Loucy (cell line): ENCODE data around the gene OR1J4.

ENCODE experiments used
- H2AFZ ChIP-seq: fragments of 200-600 bp; sonication (generic); 2 replicates; pipeline ENCODE4 v1.6.0; 2016; ENCODE audit warnings: antibody characterized with exemption, mild to moderate bottlenecking, low read length, moderate library complexity
- H3F3A ChIP-seq: fragments of 200-600 bp; 2 replicates; pipeline ENCODE4 v1.6.0; 2016; ENCODE audit warnings: antibody characterized with exemption, low read depth, mild to moderate bottlenecking
- H3K27me3 ChIP-seq: fragments of 200-600 bp; sonication (generic); 2 replicates; pipeline ENCODE4 v1.6.1; 2014; ENCODE audit warnings: low read length, mild to moderate bottlenecking; ENCODE audit not compliant: insufficient read depth, poor library complexity, severe bottlenecking
- H3K36me3 ChIP-seq: fragments of 200-600 bp; sonication (generic); 2 replicates; pipeline ENCODE4 v1.6.1; 2016; ENCODE audit warnings: low read length; ENCODE audit not compliant: insufficient read depth
- H3K4me1 ChIP-seq: fragments of 200-600 bp; sonication (generic); 2 replicates; pipeline ENCODE4 v1.5.1; 2014; ENCODE audit warnings: low read length, mild to moderate bottlenecking; ENCODE audit not compliant: insufficient read depth, poor library complexity, severe bottlenecking
- H3K4me2 ChIP-seq: fragments of 200-600 bp; sonication (generic); 2 replicates; pipeline ENCODE4 v1.6.0; 2014; ENCODE audit warnings: antibody characterized with exemption, low read length, low read depth, mild to moderate bottlenecking; ENCODE audit not compliant: poor library complexity, severe bottlenecking
- H3K4me3 ChIP-seq: fragments of 200-600 bp; sonication (generic); 2 replicates; pipeline ENCODE4 v1.5.1; 2014; ENCODE audit warnings: low read length, mild to moderate bottlenecking, mixed read lengths; ENCODE audit not compliant: poor library complexity, severe bottlenecking
- H3K79me2 ChIP-seq: fragments of 200-600 bp; sonication (generic); 2 replicates; pipeline ENCODE4 v1.6.1; 2014; ENCODE audit warnings: low read length; ENCODE audit not compliant: insufficient read depth
- H3K9ac ChIP-seq: fragments of 200-600 bp; sonication (generic); 2 replicates; pipeline ENCODE4 v1.6.0; 2014; ENCODE audit warnings: mild to moderate bottlenecking, low read depth, low read length, moderate library complexity; ENCODE audit not compliant: poor library complexity, severe bottlenecking
- H3K9me2 ChIP-seq: fragments of 200-600 bp; sonication (generic); replicated peaks from 2 replicates; pipeline ENCODE4 v1.6.1; 2016; ENCODE audit warnings: low read depth, low read length, mixed read lengths
- H3K9me3 ChIP-seq: fragments of 200-600 bp; sonication (generic); 2 replicates; pipeline ENCODE4 v1.6.1; 2014; ENCODE audit warnings: mild to moderate bottlenecking, antibody characterized with exemption, low read length, low read depth; ENCODE audit not compliant: insufficient read depth
- H4K20me1 ChIP-seq: fragments of 200-600 bp; sonication (generic); 2 replicates; pipeline ENCODE4 v1.6.0; 2014; ENCODE audit warnings: antibody characterized with exemption, low read length, mild to moderate bottlenecking; ENCODE audit not compliant: insufficient read depth, poor library complexity, severe bottlenecking
- CTCF ChIP-seq: fragments of 200-600 bp; sonication (generic); conservative IDR thresholded peaks from 2 replicates; pipeline ENCODE4 v1.5.1; 2014; ENCODE audit warnings: mild to moderate bottlenecking, antibody characterized with exemption, low read length
- EZH2phosphoT487 ChIP-seq: fragments of 200-600 bp; IDR thresholded peaks from 2 replicates; pipeline ENCODE4 v1.6.1; 2018; ENCODE audit warnings: antibody characterized with exemption, mild to moderate bottlenecking, moderate library complexity, borderline replicate concordance

OR1J4 gene

GRCh38 chr9:122477346-122477745 lies 41.6 kb upstream of the OR1J4 start:
- TF ChIP-seq CTCF = no peak
- no peak for TF ChIP-seq EZH2phosphoT487
- Histone ChIP-seq H3K4me1 (no peaks in the 10 kb centered on the region), H3K9me2 (no peaks in the 10 kb centered on the region), H2AFZ (no peak overlapping the region), H3F3A (no peaks in the 10 kb centered on the region), H3K36me3 (no peaks in the 10 kb centered on the region), H3K9ac (no peak overlapping the region), H3K79me2 (no peaks in the 10 kb centered on the region), H4K20me1 (no peaks in the 10 kb centered on the region), H3K9me3 (no peaks in the 10 kb centered on the region), H3K27me3 (no peaks in the 10 kb centered on the region), H3K4me3 (no peak overlapping the region), H3K4me2 (no peak overlapping the region)

- Histone ChIP-seq H3K27me3 (no peaks in the 10 kb centered on the region), H3K4me3 (no peak within 1 kb of the TSS), H3K9me2 (no peaks in the 10 kb centered on the region), H3K36me3 (no peaks in the 10 kb centered on the region), H4K20me1 (no peaks in the 10 kb centered on the region), H3K4me2 (no peak within 1 kb of the TSS), H3F3A (no peaks in the 10 kb centered on the region), H3K9me3 (no peaks in the 10 kb centered on the region), H3K79me2 (no peaks in the 10 kb centered on the region), H3K9ac (no peak within 1 kb of the TSS), H3K4me1 (no peaks in the 10 kb centered on the region), H2AFZ (no peak within 1 kb of the TSS)
- no peak for TF ChIP-seq CTCF
- no peak for TF ChIP-seq EZH2phosphoT487
Observed at GRCh38 chr9:122477826-122478225, 41.1 kb upstream of the OR1J4 start, which contains the start of gene OR1J1. OR1J1 (minus strand) TSS chr9:122477926; CDS start chr9:122477926, 0 bp downstream.

GRCh38 chr9:122479062-122479461 lies 39.9 kb upstream of the OR1J4 start:
- no peak overlapping the region for H2AFZ ChIP-seq
- H3K9me2 ChIP-seq = no peaks in the 10 kb centered on the region
- no peaks in the 10 kb centered on the region for H3K4me1 ChIP-seq
- H3K27me3 ChIP-seq = no peaks in the 10 kb centered on the region
- H3K4me2 ChIP-seq = no peak overlapping the region
- no peaks in the 10 kb centered on the region for H3F3A ChIP-seq
- no peaks in the 10 kb centered on the region for H3K9me3 ChIP-seq
- H3K4me3 ChIP-seq = no peak overlapping the region
- H3K9ac ChIP-seq = no peak overlapping the region
- H3K79me2 ChIP-seq = no peaks in the 10 kb centered on the region
- no peaks in the 10 kb centered on the region for H4K20me1 ChIP-seq
- TF ChIP-seq CTCF = no peak
- TF ChIP-seq EZH2phosphoT487 = no peak
- H3K36me3 ChIP-seq = no peaks in the 10 kb centered on the region
